ENCODE results near the gene MUSTN1.

GRCh38 chr3:52879581-52879980 lies 44.8 kb upstream of the MUSTN1 start:
- TF ChIP-seq, protein P1, sequence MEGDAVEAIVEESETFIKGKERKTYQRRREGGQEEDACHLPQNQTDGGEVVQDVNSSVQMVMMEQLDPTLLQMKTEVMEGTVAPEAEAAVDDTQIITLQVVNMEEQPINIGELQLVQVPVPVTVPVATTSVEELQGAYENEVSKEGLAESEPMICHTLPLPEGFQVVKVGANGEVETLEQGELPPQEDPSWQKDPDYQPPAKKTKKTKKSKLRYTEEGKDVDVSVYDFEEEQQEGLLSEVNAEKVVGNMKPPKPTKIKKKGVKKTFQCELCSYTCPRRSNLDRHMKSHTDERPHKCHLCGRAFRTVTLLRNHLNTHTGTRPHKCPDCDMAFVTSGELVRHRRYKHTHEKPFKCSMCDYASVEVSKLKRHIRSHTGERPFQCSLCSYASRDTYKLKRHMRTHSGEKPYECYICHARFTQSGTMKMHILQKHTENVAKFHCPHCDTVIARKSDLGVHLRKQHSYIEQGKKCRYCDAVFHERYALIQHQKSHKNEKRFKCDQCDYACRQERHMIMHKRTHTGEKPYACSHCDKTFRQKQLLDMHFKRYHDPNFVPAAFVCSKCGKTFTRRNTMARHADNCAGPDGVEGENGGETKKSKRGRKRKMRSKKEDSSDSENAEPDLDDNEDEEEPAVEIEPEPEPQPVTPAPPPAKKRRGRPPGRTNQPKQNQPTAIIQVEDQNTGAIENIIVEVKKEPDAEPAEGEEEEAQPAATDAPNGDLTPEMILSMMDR (IDR thresholded peaks at IDR 0.05), result no peak
- TF ChIP-seq ZFX (IDR thresholded peaks at IDR 0.05; ENCODE audit: borderline replicate concordance), result no peak
